Stimulated activated CD4-positive, alpha-beta T cell treated with anti-CD3 and anti-CD28 coated beads, Interleukin-2, amount 100 ng/mL, for 48 hours (primary cell): ENCODE results near the gene B4GALT1.

Experiments used
- DNase-seq, 2 donors: peaks; one replicate each; pipeline ENCODE4 v3.0.0-alpha.2; 2020

Gene B4GALT1, protein sequence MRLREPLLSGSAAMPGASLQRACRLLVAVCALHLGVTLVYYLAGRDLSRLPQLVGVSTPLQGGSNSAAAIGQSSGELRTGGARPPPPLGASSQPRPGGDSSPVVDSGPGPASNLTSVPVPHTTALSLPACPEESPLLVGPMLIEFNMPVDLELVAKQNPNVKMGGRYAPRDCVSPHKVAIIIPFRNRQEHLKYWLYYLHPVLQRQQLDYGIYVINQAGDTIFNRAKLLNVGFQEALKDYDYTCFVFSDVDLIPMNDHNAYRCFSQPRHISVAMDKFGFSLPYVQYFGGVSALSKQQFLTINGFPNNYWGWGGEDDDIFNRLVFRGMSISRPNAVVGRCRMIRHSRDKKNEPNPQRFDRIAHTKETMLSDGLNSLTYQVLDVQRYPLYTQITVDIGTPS

DNA sequence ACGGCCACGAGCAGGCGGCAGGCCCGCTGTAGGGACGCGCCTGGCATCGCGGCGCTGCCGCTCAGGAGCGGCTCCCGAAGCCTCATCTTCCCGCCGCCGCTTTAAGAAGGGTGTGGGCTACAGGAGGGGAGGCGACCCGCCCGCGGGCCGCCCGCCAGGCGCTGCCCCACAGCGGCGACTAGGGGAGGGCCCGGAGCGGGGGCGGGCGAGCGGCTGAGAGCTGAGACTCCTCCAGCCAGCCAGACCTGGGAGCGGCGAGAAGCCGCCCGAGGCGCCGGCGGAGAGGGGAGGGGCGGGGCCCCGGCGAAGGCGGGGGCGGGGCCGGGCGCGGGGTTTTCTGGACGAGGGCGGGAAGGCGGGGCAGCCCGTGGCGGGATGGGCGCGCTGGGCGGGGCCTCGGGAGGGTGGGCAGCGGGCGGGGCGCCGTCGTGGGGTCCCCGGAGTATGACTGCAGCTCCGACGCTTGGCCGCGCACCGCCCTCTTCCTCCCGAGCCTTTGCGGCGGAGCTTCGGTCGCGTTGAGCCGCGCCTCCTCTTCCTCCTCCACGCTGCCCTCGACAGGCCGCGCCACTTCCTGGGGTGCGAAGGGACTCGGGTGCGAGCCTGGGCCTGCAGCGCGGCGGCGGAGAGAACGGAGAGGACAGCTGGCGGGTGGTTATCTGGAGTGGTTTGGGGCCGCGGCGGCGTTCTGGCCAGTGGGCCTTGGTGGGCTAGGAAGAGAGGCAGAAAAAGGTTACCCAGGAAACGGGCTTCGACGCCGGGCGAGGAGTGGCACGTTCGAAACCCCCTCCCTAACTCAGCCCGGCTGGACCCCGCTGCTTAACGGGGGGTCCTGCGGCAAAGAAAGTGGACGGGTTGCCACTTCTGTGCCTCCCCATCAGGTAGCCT lies at the start of gene B4GALT1:
TSS of gene B4GALT1 (minus strand) at position 253 of the 888 bp plus-strand sequence. CDS start at position 86, 167 bp downstream.
- DNase-seq, result peak; percentile 98 to 99

DNA sequence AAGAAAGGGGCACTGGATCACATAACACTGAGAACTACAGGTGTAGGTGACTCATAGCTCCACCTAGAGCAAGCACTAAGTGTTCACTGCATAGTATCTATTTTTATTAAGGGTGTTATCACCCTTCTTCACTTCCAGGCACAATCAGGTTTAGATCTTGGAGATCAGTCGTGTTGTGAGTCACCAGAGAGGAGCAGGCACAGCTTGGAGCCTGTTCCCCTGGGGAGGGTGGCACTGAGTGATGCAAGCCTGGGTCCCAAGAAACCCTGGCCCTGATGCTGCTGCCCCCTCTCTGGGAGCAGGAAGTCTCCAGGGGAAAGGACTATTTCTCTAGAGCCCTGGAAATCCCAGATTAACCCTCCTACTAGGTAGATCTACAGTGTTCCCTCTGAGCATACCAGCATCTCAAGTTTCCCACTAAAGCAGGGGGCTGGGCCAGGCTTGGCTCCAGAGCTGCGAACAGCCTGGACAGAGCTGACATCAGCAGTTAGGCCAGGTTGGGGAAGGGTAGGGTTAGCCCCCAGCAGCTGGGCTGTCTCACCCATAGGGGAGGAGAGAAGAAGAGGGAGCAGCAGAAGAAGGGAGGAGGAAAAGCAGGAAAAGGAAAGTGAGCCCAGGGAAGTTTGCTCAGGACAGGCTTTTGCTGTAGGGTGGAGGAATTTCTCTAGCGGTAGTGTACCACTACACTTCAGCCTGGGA lies 44.7 kb upstream of the B4GALT1 start:
- DNase-seq, result no peak

DNA sequence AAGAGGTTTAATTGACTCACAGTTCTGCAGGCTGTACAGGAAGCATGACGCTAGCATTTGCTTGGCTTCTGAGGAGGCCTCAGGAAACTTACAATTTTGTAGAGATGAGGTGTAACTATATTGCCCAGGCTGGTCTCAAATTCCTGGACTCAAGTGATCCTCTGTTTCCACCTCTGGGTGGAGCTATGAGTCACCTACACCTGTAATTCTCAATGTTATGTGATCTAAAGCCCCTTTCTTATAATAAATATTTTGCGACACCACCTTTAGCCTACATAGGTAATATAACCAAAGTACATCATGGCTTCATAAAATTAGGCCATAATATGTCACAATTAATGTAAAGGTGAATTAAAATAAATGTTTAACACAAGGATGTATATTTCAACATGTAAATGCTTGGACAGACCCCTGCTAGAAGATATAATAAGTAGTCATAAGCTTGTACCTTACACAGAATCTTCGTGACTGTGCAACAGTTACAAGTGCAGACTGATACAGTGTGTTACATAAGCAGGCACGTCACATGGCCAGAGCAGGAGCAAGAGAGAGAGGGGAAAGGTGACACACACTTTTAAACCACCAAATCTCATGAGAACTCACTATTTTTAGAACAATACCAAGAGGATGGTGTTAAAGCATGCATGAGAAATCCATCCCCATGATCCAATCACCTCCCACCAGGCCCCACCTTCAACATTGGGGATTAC lies 43.0 kb upstream of the B4GALT1 start:
- DNase-seq, result no peak

DNA sequence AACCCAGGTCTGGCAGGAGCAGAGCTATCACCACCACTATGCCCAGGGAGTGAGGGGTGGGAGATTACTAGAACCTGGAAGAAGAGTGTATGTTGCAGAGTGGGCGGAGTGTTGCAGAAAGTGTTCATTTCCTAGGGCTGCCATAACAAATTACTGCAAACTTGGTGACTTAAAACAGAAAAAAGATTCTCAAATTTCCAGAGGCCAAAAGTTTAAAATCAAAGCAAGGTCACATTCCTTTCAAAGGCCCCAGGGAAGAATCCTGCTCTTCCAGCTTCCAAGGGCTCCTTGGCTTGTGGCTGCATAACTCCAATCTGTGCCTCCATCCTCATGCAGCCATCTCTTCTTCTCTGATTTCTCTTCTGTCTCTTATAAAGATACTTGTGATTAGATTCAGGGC lies 42.3 kb upstream of the B4GALT1 start:
- no peak for DNase-seq

DNA sequence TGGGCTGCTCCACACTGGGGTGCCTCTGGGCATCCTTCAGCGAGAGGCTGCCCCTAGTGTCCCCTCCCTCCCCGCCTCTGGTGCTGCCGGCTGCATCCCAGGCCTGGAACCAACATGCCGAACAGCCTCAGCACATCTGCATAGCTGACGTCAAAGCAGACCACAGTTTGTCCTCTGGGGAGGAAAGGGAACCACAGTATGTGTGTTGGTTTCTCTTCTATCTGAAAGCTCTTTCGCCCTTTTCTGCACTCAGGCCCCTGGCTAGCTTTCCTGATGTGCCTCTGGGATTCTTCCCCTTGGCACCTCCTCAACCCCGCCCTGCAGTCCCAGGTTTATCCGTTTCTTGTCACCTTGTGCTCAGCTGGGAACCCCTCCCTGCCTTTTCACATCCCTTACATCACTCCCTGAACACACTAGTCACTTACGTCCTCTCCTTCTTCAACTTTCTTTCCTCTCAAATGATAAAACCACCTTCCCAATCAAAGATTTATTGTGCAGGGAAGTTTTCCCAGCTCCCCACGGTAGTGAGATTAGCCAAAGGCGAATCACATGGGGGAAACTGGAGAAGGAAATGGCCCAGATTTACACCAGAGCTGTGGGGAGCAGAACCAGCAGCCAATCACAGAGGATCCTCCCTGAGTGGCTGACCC lies 35.5 kb upstream of the B4GALT1 start:
- DNase-seq, result no peak

DNA sequence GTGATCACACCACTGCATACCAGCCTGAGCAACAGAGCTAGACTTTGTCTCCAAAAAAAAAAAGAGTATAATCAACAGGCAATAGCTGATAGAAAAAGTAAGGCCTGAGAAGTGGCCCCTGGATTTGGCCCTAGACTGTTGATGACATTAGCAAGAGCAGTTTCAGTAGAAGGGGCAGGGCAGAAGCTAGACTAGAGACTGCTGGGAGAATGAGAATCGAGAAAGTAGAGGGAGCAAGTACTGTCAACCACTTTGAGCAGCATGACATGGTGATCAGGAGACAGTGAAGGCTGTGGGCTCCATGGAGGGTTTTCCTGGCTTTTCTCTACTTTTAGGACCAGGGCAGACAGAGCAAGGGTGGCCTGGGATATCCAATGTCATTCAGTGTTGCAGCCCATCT lies 34.9 kb upstream of the B4GALT1 start:
- no peak for DNase-seq

DNA sequence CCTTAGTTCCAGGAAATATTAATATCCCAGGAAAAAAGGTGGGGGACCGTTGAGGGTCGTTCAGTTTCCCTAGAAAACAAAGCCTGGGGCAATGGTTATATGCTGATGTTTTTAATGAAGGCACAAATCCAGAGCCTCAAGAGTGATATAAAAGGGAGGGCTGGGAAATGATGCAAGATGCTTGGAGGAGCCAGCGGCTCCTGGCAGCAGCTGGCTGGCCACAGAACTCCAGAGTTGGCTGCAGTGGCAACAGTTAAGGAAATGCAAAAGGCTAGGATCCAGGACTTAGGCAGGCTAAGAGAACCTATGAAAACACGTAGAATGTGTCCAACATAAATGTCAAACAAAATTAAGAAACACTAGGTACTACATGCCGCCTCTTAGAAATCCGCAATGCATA lies 31.0 kb upstream of the B4GALT1 start:
- DNase-seq, result no peak

DNA sequence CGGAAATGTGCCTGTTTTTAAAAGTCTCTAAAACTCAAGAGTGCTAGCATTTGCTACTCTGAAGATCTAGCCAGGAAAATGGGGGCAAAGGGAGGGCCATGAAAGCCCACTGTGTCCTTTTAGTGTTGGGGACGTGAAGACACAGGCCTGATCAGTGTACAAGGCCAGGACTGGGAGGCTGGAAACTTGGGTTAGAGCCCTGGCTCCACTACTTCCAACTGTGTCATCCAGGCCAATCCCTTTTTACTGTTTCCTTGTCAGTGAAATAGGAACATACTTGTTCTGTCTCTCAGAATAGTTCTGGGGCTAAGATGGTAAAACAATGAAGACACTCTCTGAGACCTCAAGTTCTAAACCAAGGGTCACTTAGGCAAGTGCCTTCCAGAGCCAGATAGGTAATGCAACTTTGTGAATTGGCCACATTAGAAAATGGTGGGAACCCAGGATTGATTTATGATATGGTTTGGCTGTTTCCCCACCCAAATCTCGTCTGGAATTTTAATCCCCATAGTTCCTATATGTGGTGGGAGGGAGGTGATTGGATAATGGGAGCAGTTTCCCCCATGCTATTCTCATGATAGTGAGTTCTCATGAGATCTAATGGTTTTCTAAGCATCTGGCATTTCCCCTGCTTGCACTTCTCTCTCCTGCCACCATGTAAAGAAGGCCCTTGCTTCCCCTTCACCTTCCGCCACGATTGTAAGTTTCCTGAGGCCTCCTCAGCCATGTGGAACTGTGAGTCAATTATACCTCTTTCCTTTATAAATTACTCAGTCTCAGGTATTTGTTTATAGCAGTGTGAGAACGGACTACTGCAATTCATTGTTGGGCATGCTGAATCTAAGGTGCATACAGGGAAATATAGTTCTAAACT lies 30.4 kb upstream of the B4GALT1 start:
- DNase-seq, result no peak

DNA sequence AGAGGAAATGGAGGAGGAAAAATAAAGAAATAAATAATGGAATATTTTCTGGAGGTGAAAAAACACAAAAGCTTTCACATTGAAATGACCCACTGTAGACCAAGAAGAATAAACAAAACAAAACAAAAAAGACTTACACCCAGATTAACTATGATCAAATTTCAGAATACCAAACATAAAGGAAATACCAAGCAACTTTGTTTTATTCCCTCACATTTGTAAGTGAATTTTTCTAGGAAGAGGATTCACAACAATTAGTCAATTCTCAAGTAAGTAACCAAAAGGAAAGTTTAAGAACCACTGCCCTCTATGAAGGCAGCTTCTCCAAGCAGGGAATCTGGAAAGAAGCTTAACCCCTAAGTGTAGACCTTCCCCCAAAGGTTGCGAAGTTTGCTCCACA lies 29.6 kb upstream of the B4GALT1 start:
- DNase-seq, result no peak

DNA sequence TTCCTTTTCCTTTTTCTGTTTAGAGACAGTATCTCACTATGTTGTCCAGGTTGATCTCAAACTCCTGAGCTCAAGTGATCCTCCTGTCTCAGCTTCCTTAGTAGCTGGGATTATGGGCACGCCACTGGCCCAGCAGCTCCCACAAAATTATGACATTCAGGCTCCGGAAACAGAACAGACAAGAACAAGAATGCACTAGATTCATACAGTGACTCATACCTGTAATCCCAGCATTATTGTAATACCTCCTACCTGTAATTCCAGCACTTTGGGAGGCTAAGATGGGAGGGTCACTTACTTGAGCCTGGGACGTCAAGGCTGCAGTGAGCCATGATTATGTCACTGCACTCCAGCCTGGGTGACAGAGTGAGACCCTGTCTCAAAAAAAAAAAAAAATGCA lies 26.7 kb upstream of the B4GALT1 start:
- DNase-seq, result no peak

DNA sequence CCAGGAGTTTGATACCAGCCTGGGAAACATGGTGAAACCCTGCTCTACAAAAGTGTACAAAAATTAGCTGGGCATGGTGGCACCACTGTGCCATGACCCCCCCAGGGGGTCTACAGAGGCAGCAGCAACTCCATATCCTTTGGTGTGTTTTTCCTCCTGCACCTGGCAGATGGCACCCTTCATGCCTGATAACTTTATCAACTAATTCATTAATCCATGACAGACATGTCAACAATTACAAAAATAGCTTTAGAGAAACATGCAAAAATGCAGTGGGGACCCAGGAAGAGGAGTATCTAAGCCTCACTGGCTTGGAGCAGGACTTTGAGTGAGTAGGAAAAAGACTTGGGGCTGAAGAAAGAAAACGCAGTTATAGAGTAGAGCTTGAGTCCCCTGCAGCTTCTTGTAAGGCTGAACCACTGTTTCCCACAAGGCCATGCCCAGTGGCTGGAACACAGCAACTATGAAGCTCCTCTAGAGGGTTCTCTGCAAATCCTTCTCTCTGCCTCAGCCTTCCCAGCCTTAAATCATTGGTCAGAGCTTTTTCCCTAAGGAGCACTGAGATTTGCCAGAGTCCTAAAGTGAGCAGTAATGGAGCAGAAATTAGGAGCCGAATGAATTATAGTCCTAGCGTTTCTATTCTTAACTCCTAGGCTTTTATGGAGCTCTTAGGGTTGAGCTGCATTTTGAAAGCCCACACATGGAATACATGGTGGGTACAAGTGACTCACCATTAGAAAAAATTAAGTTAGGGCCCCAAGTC lies 25.5 kb upstream of the B4GALT1 start:
- no peak for DNase-seq

DNA sequence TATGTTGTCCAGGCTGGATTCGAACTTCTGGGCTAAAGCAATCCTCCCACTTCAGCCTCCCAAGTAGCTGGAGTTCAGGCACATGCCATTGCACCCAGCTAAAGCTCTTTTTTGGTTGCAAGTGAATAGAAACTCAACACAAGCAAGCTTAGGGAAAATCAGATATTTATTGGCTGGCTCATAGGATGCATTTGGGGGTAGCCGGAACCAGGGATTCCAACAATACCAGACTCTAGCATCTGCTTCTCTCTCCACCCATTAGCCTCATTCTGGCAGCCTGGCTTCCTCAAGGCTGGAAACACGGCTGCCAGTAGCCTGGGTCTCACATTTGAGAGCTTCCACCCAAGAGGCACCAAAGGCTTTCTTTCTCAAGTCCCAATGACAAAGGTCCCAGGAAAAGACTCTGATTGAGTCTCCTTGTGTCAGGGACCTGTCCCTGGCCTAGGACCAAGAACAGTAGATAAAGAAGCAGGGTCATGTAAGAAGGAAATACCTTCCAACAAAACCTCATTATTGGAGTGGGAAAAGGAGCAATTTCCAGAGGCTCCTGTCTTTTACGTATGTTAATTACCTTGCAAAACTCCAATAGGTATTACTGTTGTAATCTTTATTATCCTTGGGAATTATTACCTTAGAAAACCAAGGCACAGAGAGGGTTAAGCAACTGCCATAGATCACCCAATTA lies 23.0 kb upstream of the B4GALT1 start:
- DNase-seq, result no peak

DNA sequence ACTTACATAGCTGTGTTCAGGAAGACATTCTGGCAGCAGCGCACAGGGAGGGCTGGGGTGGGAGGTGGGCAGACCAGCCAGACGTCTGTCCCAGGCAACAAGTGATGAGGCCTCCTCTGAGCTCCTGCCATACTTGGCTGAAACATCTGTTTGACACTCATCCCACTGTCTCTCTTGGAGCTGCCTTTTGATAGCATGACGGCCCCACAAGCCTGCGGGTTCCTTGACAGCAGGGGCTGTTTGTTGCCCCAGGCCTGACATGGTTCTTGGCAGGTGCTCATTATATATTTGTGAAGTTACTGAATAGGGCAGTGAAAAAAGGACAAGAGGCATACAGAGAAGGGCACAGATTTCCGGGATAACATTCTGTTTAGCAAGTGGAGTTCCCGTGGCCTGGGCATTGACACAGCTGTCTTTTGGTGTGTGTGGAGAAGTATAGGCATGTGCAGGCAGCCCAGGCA lies 22.2 kb upstream of the B4GALT1 start:
- no peak for DNase-seq

DNA sequence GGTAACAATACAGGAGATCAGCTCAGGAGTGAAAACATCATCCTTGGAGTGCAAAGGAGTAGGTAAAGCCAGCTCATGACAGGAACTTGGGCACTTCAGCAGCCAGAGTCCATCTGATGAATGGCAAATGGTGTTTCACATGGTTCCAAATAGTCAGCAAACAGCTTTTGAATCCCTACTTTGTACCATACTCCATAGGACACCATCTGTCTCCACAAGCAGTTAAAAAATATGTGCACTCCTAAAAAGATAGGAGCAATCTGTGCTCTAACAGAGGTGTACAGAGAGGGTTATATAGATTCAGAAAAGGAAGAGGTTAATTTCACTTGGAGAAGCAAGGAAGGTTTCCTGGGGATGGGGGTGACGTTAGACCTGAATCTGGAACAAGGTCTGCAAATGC lies 21.6 kb upstream of the B4GALT1 start:
- DNase-seq, result no peak

DNA sequence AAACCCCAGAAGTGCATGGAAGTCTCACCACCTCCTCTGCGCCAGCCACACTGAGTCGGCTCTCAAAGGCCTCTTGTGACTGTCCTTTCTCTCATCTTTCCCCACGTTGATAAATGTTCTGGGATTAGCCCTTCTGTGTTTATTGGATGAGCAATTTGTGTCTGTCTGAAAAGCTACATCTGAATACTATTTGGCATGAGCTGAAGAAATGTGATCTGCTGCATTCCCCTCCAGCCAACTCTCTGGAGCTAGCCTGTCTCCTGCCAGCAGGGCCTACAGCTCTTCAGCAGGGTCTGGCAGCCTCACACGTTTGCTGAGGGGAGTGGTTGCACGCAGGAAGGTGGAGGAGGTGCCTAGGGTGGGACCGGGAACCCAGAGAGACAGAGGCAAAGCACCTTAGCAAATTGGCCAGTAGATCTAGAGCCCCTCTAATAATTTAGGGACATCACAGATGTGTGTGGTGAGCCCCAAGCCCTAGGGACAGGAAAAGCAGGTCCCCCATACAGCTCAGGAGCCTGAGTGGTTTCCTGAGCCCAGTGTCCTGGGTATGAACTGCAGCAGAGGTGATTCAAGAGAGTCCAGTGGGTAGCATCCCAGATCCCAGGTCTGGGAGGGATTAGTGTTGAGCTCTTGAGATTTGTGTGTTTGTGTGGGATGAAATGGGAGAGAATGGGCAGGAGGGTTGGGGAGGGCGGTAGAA lies 20.5 kb upstream of the B4GALT1 start:
- no peak for DNase-seq

DNA sequence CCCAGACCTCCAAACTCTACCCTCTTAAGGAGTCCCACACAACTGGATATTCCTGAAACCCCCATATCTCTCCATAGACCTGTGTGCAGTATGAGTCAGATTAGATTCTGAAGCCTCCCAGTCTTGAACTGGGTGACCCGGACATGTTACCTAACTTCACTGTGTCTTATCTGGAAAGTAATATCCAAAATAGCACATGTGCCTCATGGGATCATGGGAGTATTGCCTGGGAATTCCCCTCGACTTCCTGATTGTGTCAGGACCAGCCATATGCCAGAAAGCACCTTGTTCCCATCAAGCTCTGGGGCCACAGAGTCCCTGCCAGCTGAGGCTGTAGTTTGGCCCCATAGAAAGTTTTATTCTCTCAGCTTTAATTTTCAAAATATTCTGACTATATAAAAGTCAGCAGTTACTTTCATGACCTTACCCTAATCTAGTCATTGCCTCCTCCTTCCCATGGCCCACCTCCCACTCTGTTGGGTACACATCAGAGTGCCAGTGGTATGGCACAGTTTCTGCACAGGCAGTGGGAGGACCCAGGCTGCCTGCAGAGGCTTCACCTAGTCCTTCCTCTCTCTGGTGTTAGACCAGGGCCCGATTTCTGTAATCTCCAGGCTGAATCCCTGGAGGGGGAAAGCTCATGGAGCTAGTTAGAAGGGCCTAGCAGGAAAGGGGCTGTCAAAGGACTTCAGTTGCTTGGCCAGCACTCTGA lies 19.5 kb upstream of the B4GALT1 start:
- no peak for DNase-seq

DNA sequence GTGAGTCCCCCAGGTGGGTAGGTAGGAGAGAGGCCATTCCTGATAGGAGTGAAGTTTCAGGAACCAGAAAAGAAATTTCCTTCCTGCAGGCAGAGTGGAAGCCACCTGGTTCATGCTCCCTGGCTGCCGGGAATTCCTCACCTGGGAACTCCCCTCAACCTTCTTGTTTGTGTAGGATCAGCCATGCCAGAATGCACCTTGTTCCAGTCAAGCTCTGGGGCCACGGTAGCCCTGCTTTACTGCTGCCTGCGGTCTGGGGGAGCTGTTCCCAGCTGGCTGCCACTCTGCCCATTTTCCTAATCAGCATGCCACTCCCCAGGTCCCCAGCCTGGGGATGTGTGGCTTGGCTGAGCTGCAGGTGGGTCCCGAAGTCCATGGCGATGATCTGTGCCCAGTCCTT lies 18.7 kb upstream of the B4GALT1 start:
- no peak for DNase-seq

DNA sequence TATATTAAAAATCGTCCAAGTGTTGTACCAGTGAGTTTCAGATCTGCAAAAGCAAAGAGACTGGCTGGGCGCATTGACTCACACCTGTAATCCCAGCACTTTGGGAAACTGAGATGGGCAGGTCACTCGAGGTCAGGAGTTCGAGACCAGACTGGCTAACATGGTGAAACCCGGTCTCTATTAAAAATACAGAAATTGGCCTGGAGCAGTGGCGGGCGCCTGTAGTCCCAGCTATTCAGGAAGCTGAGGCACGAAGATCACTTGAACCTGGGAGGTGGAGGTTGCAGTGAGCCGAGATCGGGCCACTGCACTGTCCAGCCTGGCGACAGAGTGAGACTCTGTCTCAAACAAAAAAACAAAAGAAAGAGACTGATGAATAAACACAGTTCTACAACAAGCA lies 18.3 kb upstream of the B4GALT1 start:
- DNase-seq, result no peak
